Colon (tissue), 2 donors: ENCODE results near the gene PRKAB1.

Experiments used
- FAIRE-seq: peaks from 2 replicates; lab custom pipeline; 2012; peaks lifted over from hg19 to GRCh38; lab: Jason Lieb, UNC
- donor health status: control.
- donor health status: control.

PRKAB1 gene

GRCh38 chr12:119661882-119662281 is 6.1 kb upstream of the PRKAB1 start:
- FAIRE-seq: no peak

DNA sequence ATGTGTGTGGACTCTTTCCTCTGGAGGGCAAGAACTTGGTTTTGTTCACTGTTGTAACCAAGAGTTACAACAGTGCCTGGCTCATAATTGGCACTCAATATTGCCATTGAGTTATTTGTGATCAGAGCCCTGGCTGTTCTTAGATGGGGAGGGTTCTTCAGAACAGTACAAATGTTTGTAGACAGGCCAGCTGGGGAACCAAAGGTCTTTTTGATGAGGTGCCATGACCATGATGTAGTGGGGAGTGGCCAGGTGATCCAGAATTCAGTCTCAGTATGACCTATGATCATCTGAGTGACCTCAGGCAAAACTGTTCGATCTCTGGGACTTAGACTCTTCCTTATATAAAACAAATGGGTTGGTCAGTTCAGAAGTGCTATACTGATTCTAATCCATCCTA is 3.3 kb upstream of the PRKAB1 start:
- no peak for FAIRE-seq

DNA sequence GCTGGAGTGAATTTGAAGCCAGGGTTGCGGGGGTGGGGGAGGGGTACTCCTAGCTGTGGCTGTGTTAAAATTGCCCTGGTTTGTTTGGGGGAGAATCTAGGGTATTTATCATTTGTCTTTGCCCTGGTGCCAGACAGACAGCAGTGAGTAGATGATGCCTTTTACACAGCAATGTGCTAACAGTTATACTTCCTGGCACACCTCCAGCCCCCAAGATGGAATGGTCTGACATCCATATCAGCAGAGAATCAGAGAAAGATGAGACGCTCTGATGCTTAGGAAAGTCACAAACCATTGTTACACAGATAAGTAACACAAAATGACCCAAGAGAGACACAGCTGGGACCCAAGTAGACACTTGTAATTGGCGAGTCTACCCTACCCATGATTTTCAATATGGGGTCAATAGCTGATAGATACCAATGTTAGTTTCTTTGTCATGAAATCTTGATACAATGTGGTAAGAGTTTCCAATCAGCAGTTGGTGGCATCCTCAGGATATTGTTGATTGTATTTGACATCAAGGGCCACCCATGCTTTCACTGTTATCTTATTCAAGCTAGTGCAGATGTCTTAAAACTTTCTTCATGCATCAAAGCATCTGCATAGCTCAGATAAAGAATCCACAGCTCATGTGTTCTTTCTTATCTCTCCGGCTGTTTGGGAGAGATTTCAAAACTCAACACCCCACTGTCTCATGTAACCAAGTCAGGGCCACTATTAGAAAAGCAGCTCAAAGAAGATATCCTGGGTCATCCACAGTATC is 2.6 kb upstream of the PRKAB1 start:
- no peak for FAIRE-seq

DNA sequence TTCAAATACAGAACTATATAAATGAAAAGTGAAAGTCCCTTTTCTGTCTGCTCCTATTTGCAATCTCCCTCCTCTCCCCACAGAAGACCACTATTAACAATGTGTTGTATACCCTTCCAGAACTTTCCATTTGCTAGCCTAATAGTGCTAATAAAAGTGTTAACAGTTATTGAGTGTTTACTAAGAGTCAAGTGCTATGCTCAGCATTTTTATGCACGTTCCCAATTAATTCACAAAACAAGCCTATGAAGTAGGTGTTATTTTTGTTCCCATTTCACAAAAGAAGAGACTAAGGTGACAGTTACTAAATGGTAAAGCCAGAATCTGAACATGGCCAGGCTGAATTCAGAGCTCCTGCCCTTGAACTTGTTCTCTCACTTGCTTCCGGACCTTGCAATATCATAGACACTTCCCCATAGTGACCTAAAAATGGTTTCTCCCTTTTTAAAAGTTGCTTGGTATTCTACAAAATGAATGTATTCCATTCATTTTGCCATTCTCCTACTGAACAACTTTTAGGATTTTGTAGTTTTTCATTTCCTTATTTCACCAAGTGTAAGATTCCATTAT is 1.6 kb upstream of the PRKAB1 start:
- FAIRE-seq: no peak

DNA sequence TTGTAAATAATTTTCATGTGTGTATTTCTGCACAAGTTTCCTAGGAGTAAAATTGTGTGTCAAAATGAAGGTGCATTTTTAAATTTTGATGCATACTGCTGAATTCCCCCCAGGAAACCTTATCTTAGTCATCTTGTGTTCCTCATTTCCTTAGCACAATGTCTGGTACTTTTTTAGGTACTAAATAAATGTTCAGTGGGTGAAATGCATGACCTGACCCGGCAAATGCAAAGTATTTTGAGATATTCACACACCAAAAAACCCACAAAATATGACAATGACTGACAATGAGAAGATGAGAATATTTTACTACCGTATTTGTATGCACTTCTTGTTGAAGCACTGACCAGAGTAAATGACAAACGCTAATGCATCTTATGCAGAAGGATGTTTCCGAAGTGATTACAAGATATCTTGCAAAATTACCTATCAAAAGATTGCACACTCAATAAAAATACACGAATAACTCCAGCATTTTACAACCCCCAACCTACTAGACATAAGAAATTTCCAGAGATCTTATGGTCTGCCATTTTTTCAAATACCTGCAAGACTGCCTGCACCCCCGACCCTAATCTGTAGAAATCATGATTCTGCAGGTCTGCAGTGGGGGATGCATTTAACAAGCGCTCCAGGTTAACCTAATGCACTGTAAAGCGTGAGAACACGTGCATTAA is 895 bp upstream of the PRKAB1 start:
- no peak for FAIRE-seq

DNA sequence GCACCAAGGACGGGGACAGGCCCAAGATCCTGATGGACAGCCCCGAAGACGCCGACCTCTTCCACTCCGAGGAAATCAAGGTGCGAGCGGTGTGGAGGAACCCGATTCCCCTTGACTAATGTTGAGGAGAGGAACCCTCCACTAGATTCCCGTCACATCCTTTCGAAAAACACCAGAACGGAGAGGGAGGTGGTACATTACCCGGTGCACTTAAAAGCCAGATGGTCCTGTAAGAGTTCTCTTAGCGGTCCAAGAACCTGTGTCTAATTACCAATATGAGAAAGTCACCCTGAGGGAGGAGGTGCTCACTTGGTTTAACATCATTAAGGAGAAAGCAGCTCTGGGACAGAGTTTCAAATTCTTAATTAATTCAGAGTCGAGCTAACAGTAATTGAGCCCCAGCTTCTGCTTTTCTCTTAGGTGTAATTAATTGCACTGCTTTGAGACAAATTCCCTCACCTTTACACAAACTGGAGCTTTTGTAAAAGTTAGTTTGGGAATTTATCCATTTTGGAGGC is 450 bp downstream of the PRKAB1 start:
- no peak for FAIRE-seq

- FAIRE-seq: no peak
Measured at GRCh38 chr12:119669744-119670472, 2.0 kb downstream of the PRKAB1 start.

DNA sequence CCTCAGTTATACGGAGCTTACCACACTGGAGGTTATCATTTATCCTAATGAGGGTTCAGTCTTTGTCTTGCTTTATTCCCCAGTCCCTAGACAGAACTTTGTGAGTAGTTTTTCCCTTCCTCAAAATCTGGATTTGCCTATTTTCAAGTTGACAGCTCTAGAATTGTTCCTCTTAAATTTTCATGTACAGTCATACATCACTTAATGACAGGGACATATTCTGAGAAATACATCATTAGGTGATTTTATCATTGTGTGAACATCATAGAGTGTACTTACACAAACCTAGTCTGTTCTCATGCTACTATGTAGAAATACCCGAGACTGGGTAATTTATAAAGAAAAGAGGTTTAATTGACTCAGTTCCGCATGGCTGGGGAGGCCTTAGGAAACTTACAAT is 3.1 kb downstream of the PRKAB1 start:
- FAIRE-seq: no peak

GRCh38 chr12:119672194-119672593 is 4.3 kb downstream of the PRKAB1 start:
- no peak for FAIRE-seq

DNA sequence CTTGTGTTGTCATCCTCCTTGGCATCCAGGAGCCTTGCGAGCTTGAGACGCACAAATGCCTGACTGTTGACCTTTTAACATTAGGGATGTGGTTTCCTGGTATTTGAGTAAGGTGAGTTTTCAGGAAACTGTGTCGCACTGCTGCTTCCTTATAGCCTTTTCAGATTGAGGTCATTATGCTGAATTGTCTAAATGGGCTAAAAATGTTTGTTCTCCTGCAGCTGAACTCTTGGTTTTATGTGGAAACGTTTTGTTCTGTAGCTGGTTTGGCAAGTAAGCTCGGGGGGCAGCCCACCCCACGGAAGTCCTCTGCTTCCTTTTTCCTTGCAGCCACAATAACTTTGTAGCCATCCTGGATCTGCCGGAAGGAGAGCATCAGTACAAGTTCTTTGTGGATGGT is 5.7 kb downstream of the PRKAB1 start:
- no peak for FAIRE-seq

DNA sequence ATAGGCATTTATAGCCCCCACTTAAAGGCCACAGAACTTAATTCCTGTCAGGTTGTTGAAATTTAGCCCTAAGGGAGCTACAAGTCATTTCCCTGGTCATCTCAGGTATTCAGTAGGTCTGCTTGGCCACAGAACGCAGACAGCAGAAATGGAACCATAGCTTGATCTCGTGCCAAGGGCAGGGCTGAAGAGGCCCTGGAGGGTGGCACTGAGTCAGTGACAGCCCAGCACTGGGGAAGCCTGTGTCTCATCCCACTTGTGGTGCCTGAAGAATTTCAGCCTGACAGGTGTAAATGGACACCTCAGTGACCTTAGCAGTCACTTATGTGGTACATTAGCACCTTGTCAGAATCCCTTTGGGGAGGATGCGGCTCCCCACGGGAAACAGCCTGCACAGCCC is 6.6 kb downstream of the PRKAB1 start:
- no peak for FAIRE-seq

DNA sequence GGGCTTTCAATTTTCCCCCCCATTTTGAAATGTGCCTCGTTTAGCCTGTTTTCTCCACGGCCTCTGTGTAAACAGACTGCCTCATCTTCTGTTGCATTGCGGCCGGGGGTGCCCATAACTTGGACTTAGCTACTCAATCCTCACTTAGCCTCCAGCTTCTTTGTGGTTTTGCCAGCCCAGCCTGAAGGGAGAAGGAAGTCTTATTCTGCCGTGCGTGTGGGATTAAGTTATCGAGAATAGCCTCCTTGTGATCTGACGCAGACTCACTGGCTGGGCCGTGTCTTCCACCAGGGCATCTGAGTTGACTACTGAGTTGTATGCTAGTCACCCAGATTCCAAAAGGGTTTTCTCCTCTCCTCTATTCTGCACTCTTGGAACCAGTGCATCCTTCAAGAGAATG is 8.1 kb downstream of the PRKAB1 start:
- FAIRE-seq: no peak

DNA sequence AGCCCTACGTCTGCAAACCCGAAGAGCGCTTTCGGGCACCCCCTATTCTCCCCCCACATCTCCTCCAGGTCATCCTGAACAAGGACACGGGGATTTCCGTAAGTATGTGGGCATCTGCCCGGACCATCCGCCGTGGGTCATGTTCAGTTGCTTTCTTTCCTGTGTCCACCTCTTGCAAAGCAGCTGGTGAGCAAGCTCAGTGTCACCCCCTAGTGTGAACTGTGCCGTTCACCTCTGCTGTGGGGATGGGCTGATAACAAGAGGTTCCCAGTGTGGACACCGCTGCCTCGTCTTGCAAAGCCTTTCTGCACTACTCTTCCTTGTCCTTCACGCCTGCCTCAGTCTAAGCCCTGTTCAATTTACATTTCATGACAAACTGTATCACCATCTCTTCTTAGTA is 8.6 kb downstream of the PRKAB1 start:
- no peak for FAIRE-seq

DNA sequence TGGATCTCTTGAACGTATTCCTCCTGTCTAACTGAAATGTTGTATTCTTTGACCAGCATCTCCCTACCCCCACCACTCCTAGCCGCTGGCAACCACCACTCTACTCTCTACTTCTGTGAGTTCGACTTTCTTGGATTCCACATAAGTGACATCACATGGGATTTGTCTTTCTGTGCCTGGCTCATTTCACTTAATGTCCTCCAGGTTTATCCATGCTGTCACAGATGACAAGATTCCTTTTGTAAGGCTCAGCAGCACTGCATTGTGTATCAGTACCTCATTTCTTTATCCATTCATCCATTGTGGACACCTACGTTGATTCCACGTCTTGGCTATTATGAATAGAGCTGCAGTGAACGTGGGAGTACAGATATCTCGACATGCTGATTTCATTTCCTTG is 10.5 kb downstream of the PRKAB1 start:
- FAIRE-seq: no peak

DNA sequence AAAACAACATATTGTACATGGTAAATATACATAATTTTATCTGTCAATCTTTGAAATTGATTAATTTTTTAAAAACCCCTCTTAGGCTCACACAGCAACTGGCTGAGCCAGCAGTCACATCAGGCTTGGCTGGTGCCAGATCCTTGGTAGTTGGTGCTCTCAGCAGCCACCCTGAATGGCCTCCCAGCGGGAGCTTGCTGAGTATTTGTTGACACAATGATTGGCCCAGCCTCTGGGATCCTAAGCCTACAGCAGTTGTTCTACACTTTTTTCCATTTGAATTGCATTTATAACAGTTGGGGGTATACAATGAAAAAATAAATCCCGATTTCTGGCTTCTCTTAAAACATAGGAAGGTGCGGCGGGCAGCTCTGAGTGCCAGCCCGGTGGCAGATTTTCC is 11.1 kb downstream of the PRKAB1 start:
- no peak for FAIRE-seq

GRCh38 chr12:119679490-119679889 is 11.6 kb downstream of the PRKAB1 start:
- FAIRE-seq: no peak

DNA sequence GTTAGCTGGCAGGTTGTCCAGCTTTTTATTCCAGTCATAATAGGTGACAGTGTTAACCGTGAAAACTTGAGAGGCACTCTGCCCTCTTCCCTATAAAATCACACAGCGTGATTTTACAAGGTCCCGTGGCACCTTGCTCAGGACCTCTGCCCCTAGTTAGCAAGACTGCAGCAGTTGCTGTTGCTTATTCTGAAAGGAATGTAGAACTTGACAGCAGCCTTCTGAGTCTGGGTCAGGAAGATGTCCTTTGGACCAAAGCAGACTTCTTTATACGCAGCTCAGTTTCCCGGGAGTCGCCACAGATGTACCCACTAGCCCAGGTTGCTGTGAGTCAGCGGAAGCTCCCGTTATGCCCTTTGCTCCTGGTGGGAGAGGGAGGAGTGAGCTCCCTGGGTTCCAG is 13.2 kb downstream of the PRKAB1 start:
- FAIRE-seq: no peak

DNA sequence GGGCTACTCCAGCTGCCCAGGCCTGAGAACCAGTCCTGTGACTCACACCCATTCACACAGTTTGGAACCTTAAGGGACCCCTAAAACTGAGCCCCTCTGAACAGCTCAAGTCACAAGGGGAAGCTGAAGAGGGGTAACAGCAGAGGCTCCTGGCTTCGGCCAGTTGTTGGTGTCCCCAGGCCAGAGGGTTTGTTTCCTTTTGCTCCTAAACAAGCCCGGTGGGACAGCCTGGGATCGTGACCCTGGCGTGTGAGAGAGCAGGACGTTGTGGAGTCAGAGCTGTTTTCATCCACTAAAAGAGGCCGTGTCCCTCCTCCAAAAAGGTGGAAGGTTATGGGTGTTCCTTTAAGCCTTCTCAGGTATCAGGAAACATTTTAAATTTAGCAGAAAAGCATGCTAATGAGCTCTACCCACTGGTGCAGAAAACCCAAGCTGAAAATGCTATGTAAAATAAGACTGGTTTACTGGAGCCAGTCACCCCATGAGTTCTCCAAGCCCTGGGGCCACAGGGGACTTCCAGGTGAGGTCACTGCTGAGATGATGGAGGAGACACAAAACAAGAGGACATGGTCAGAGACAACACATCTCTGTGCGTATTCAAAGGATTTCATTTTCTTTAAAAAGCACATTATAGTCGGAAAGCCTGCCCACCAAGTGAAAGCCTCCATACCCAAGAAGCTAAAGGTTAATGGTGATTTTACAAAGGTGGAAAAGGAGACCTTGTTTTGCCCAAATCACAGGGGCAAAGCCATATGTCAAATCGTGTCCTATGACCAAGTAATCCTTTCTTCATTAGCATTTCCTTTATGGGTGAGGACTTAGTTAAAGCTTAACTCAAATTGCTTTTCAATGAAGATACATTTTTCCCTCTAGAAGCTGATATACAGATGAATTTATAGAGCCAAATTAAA is 14.1 kb downstream of the PRKAB1 start:
- FAIRE-seq: no peak

DNA sequence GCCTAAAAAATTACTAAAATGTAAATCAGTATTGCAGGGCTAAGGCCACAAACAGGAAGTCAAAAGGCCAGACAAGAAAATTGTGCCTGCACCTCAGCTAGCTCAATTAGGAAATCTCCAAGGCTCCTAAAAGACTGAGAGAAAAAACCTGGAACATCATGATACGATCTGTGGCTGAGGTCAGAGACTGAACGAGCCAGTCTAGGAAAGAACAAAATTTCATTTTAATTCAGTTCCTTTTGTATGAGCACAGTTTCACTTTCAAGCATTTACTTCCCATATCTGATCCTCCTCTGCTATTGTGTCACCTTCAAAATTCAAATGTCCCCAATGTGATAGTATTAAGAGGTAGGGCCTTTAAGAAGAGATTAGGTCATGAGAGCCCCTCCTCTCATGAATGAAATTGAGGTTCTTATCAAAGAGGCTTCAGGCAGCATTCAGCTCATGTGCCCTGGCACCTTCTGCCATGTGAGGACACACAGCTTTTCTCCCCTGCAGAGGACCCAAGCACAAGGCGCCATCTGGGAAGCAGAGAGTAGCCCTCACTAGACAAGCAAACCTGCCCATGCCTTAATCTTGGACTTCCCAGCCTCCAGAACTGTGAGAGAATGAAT is 14.8 kb downstream of the PRKAB1 start:
- no peak for FAIRE-seq

DNA sequence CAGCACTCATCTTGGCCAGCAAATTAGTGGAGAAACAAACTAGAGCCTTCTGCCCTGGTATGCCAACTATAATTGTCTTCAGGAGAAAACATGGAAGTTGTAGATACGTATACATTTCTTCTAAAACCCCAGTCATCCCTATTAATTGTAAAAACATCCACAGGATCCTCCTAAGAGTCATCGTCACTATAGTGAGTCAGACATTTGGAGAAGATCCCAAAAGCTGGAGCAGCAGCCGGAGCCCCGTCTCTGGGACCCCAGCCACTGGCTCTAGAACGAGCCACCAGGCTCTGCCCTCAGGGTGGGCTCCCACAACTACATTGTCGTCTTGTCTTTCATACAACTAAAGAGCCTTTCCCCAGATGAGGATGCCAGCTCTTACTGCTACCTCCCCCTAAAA is 15.5 kb downstream of the PRKAB1 start:
- no peak for FAIRE-seq

DNA sequence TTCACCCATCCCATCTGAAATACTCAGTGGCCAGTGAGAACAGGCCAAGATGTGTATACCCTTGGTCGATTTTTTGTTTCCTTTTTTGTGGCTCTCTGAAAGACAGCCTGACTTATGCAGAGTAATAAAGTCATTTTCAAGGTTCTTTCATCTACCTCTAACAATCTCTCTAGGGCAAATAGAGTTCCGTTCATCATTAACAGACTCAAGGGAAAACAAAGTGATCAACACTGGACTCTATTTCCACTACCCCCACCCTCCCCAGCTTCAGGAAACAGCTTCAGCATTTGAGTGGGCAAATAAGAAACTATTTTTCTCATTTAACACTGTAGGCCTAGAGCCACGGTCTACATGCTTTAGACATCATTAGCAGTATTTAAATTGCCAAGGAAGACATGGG is 15.9 kb downstream of the PRKAB1 start:
- FAIRE-seq: no peak
